MCF 10A (cell line): ENCODE results near the gene FZR1. TPM values are rescaled to one million over a fixed set of nuclear protein-coding genes. Genes with fewer than 3 reads are reported as not detected.
A peak's percentile ranks its signal among the peaks of the same experiment; 100 is the strongest.

Experiments used
- Bru-seq: library from RNA; stranded (reverse); fragments of 400-500 nt; gene quantifications from one replicate; lab custom pipeline; 2021; lab: Mats Ljungman, UMichigan
- BruChase-seq, 2 experiments: library from RNA; stranded (reverse); fragments of 400-500 nt; gene quantifications; one replicate each; lab custom pipeline; 2021; lab: Mats Ljungman, UMichigan
- BruUV-seq: library from RNA; stranded (reverse); fragments of 400-500 nt; replicated peaks from 2 replicates; lab custom pipeline; 2021; lab: Mats Ljungman, UMichigan
- CTCF ChIA-PET: fragments of 300-600 bp; sonication (Branson Sonifier 250); formaldehyde crosslinking; extraction: SDS; loops from one replicate; lab custom pipeline; 2021; ENCODE audit warnings: antibody characterized with exemption, inconsistent platforms; lab: Yijun Ruan, JAX
- POLR2A ChIA-PET: fragments of 300-600, 350-650 bp; sonication (Branson Sonifier 250); formaldehyde crosslinking; extraction: SDS; loops from one replicate; lab custom pipeline; 2020; ENCODE audit warnings: antibody characterized with exemption, inconsistent platforms; lab: Yijun Ruan, JAX
- DNase-seq: peaks from one replicate; pipeline ENCODE4 v3.0.0-alpha.2; 2018; ENCODE audit not compliant: unreplicated experiment
- H3K27ac Mint-ChIP-seq: one replicate; pipeline ENCODE4 v1.8.0; 2022; ENCODE audit warnings: mild to moderate bottlenecking, low read depth, mixed read lengths; ENCODE audit not compliant: unreplicated experiment
- H3K27me3 Mint-ChIP-seq: one replicate; pipeline ENCODE4 v1.8.0; 2022; ENCODE audit warnings: mixed read lengths; ENCODE audit not compliant: insufficient read depth, unreplicated experiment
- H3K36me3 Mint-ChIP-seq: one replicate; pipeline ENCODE4 v1.8.0; 2022; ENCODE audit warnings: mild to moderate bottlenecking, moderate library complexity, mixed read lengths; ENCODE audit not compliant: insufficient read depth, unreplicated experiment
- H3K4me1 Mint-ChIP-seq: one replicate; pipeline ENCODE4 v1.8.0; 2022; ENCODE audit warnings: mixed read lengths; ENCODE audit not compliant: insufficient read depth, unreplicated experiment
- H3K4me3 Mint-ChIP-seq: one replicate; pipeline ENCODE4 v1.8.0; 2022; ENCODE audit warnings: mild to moderate bottlenecking, moderate library complexity, mixed read lengths; ENCODE audit not compliant: unreplicated experiment
- H3K9me3 Mint-ChIP-seq: one replicate; pipeline ENCODE4 v1.8.0; 2022; ENCODE audit warnings: mixed read lengths; ENCODE audit not compliant: unreplicated experiment
- CTCF ChIP-seq: fragments of 200-600 bp; IDR thresholded peaks from one replicate; pipeline ENCODE4 v1.8.0; 2022; ENCODE audit warnings: antibody characterized with exemption, mild to moderate bottlenecking; ENCODE audit not compliant: unreplicated experiment
- intact Hi-C: fragments of 100-400 bp; cut with micrococcal nuclease; formaldehyde crosslinking; loops from 2 replicates; pipeline ENCODE4 v1.14.1; 2022
- long read RNA-seq: library from polyadenylated mRNA; stranded (forward); transcript quantifications from one replicate; pipeline ENCODE4 v2.0.0, GENCODE V29; 2022
- total RNA-seq: library from RNA; stranded (reverse); gene quantifications from 2 replicates; pipeline ENCODE4 v1.2.3, GENCODE V29; 2022

FZR1 gene
- total RNA-seq (46.4 and 48.9 TPM in 2 replicates), Bru-seq, nascent RNA (percentile 52 among the genes with signal in this experiment), BruChase-seq, experiment 1, labeled RNA remaining after a 6-hour chase (percentile 62 among the genes with signal in this experiment), BruChase-seq, experiment 2, labeled RNA remaining after a 2-hour chase (percentile 58 among the genes with signal in this experiment)
- long read RNA-seq, full-length matches to known transcripts: 68 of 96 reads
- long read RNA-seq, partial matches to known transcripts: 6 of 96 reads
- long read RNA-seq, other reads (novel, unspliced or antisense): 22 of 96 reads

DNA sequence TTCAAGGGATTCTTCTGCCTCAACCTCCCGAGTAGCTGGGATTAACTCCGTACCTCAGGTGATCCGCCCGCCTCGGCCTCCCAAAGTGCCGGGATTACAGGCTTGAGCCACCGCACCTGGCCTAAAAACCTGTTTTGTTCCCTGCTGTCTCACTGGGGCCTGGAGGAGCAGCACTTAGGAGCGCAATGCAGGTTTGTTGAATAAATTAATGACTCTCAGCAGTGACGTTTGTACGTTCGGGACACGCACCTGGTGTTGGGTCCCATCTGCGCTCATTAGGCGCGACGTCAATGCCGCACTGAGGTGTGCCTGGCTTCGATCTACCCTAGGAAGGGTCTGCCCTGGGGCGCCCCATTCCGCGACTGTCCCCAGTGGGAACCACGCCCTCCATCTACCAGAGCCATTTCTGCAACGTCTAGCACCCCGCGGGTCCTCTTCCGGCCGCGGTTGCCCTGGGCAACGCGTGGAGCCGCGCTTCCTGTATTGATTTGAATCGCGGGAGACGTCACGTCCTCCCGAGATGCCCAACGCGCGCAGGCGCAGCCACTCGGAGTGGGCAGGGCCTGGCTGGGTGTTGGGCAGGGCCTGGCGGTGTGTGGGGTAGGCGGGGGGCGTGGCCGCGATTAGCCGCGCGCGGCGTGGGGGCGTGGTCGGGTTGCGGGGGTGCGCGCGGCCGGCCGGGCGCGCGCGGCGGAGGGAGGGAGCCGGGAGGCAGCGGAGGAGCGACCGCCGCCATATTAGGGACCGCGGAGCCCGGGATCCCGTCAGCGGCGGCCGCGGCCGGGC is at the start of gene FZR1:
Gene FZR1, plus strand, starts transcription at position 714 of the 786 bp plus-strand sequence. CDS start 16,679 bp downstream, outside the sequence.
- peak; percentile 99 for DNase-seq
- H3K4me1 Mint-ChIP-seq: peaks cover 23% of the 10 kb centered on the region
- POLR2A ChIA-PET: interaction anchor here (0.9 to 1.0 kb wide), 2 partner anchors 465 to 1854 kb away, joined by 3 read pairs; partner anchors contain the start of genes DAPK3 and TCF3
- intact Hi-C loops: no loop called here
- H3K4me3 Mint-ChIP-seq: peak within 1 kb of the TSS; percentile 83
- TSS peak; percentile 88 for BruUV-seq
- no peak for TF ChIP-seq CTCF
- peaks cover 6% of the 10 kb centered on the region for H3K36me3 Mint-ChIP-seq
- no peaks in the 10 kb centered on the region for H3K27me3 Mint-ChIP-seq
- CTCF ChIA-PET: no interaction called here
- H3K9me3 Mint-ChIP-seq: no peaks in the 10 kb centered on the region
- H3K27ac Mint-ChIP-seq: peak within 1 kb of the TSS; percentile 97

GRCh38 chr19:3456925-3457527 is 49.1 kb upstream of the FZR1 start:
- H3K4me1 Mint-ChIP-seq: no peaks in the 10 kb centered on the region
- intact Hi-C loops: no loop called here
- no peak overlapping the region for H3K27ac Mint-ChIP-seq
- no TSS peak for BruUV-seq
- no peaks in the 10 kb centered on the region for H3K27me3 Mint-ChIP-seq
- no peak for DNase-seq
- H3K9me3 Mint-ChIP-seq: no peaks in the 10 kb centered on the region
- no peak for TF ChIP-seq CTCF
- H3K4me3 Mint-ChIP-seq: no peak overlapping the region
- peaks cover 82% of the 10 kb centered on the region for H3K36me3 Mint-ChIP-seq
- ChIA-PET POLR2A (interaction anchor here (1.0 to 1.3 kb wide), 2 partner anchors 11 to 13 kb away, joined by 3 to 5 read pairs; no protein-coding TSS in a partner anchor), CTCF (no interaction called here)

DNA sequence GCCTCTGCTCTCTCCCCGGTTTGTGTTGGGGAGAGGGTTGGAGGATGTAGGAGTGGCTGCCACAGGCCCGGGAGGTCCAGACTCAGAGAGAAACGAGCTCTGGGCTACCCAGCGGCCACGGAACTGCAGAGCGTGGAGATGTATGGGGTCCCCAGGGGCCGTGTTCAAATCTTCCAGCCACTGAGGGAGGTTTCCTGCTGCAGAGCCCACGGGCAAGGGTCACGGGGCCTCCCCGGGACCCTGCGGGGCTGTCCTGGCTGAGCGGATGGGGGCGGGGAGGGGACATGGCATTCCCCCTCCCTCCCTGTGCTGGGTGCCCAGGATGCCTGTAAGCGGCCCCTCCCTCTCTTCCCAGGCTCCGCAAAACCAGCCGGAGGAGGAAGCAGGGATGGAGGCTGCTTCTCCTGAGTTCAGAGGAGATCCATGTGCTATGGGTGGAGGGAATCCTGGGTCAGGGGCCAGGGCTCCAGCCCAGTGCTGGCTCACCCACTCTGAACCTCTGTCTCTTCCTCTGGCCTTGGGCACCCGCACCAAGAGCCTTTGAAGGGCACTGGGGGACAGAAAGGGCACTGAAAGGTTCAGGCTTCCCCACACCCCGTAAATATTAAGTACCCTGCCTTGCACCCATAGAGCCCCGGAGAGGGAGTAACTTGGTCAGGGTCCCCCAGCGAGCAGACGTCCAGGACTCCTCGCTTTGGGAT is 48.4 kb upstream of the FZR1 start:
- Mint-ChIP-seq H3K27me3 (no peaks in the 10 kb centered on the region), H3K36me3 (peaks cover 82% of the 10 kb centered on the region), H3K4me1 (no peaks in the 10 kb centered on the region), H3K4me3 (no peak overlapping the region), H3K9me3 (no peaks in the 10 kb centered on the region), H3K27ac (no peak overlapping the region)
- intact Hi-C loops: no loop called here
- BruUV-seq: no TSS peak
- no peak for DNase-seq
- ChIA-PET POLR2A (interaction anchor here (1.0 to 1.3 kb wide), 2 partner anchors 12 kb away, joined by 3 to 5 read pairs; no protein-coding TSS in a partner anchor), CTCF (no interaction called here)
- TF ChIP-seq CTCF: no peak
